Loucy (cell line): ENCODE data around the gene EXOC2.

ENCODE experiments used
- H2AFZ ChIP-seq: fragments of 200-600 bp; sonication (generic); 2 replicates; pipeline ENCODE4 v1.6.0; 2016; ENCODE audit warnings: antibody characterized with exemption, mild to moderate bottlenecking, low read length, moderate library complexity
- H3F3A ChIP-seq: fragments of 200-600 bp; 2 replicates; pipeline ENCODE4 v1.6.0; 2016; ENCODE audit warnings: antibody characterized with exemption, low read depth, mild to moderate bottlenecking
- H3K27me3 ChIP-seq: fragments of 200-600 bp; sonication (generic); 2 replicates; pipeline ENCODE4 v1.6.1; 2014; ENCODE audit warnings: low read length, mild to moderate bottlenecking; ENCODE audit not compliant: insufficient read depth, poor library complexity, severe bottlenecking
- H3K36me3 ChIP-seq: fragments of 200-600 bp; sonication (generic); 2 replicates; pipeline ENCODE4 v1.6.1; 2016; ENCODE audit warnings: low read length; ENCODE audit not compliant: insufficient read depth
- H3K4me1 ChIP-seq: fragments of 200-600 bp; sonication (generic); 2 replicates; pipeline ENCODE4 v1.5.1; 2014; ENCODE audit warnings: low read length, mild to moderate bottlenecking; ENCODE audit not compliant: insufficient read depth, poor library complexity, severe bottlenecking
- H3K4me2 ChIP-seq: fragments of 200-600 bp; sonication (generic); 2 replicates; pipeline ENCODE4 v1.6.0; 2014; ENCODE audit warnings: antibody characterized with exemption, low read length, low read depth, mild to moderate bottlenecking; ENCODE audit not compliant: poor library complexity, severe bottlenecking
- H3K4me3 ChIP-seq: fragments of 200-600 bp; sonication (generic); 2 replicates; pipeline ENCODE4 v1.5.1; 2014; ENCODE audit warnings: low read length, mild to moderate bottlenecking, mixed read lengths; ENCODE audit not compliant: poor library complexity, severe bottlenecking
- H3K79me2 ChIP-seq: fragments of 200-600 bp; sonication (generic); 2 replicates; pipeline ENCODE4 v1.6.1; 2014; ENCODE audit warnings: low read length; ENCODE audit not compliant: insufficient read depth
- H3K9ac ChIP-seq: fragments of 200-600 bp; sonication (generic); 2 replicates; pipeline ENCODE4 v1.6.0; 2014; ENCODE audit warnings: mild to moderate bottlenecking, low read depth, low read length, moderate library complexity; ENCODE audit not compliant: poor library complexity, severe bottlenecking
- H3K9me2 ChIP-seq: fragments of 200-600 bp; sonication (generic); replicated peaks from 2 replicates; pipeline ENCODE4 v1.6.1; 2016; ENCODE audit warnings: low read depth, low read length, mixed read lengths
- H3K9me3 ChIP-seq: fragments of 200-600 bp; sonication (generic); 2 replicates; pipeline ENCODE4 v1.6.1; 2014; ENCODE audit warnings: mild to moderate bottlenecking, antibody characterized with exemption, low read length, low read depth; ENCODE audit not compliant: insufficient read depth
- H4K20me1 ChIP-seq: fragments of 200-600 bp; sonication (generic); 2 replicates; pipeline ENCODE4 v1.6.0; 2014; ENCODE audit warnings: antibody characterized with exemption, low read length, mild to moderate bottlenecking; ENCODE audit not compliant: insufficient read depth, poor library complexity, severe bottlenecking
- CTCF ChIP-seq: fragments of 200-600 bp; sonication (generic); conservative IDR thresholded peaks from 2 replicates; pipeline ENCODE4 v1.5.1; 2014; ENCODE audit warnings: mild to moderate bottlenecking, antibody characterized with exemption, low read length
- EZH2phosphoT487 ChIP-seq: fragments of 200-600 bp; IDR thresholded peaks from 2 replicates; pipeline ENCODE4 v1.6.1; 2018; ENCODE audit warnings: antibody characterized with exemption, mild to moderate bottlenecking, moderate library complexity, borderline replicate concordance

The EXOC2 gene

GRCh38 chr6:453152-453551 lies 239.8 kb downstream of the EXOC2 start:
- no peak overlapping the region for H2AFZ ChIP-seq
- H3K9ac ChIP-seq = no peak overlapping the region
- H3K4me1 ChIP-seq = no peaks in the 10 kb centered on the region
- H3K79me2 ChIP-seq = no peaks in the 10 kb centered on the region
- H4K20me1 ChIP-seq = no peaks in the 10 kb centered on the region
- H3K9me2 ChIP-seq = no peaks in the 10 kb centered on the region
- no peaks in the 10 kb centered on the region for H3K36me3 ChIP-seq
- H3K4me3 ChIP-seq = no peak overlapping the region
- no peak overlapping the region for H3K4me2 ChIP-seq
- no peak for TF ChIP-seq CTCF
- no peak for TF ChIP-seq EZH2phosphoT487
- H3F3A ChIP-seq = no peaks in the 10 kb centered on the region
- H3K27me3 ChIP-seq = no peaks in the 10 kb centered on the region
- H3K9me3 ChIP-seq = peaks cover 7% of the 10 kb centered on the region; the same call in 1 of the 2 replicates

DNA sequence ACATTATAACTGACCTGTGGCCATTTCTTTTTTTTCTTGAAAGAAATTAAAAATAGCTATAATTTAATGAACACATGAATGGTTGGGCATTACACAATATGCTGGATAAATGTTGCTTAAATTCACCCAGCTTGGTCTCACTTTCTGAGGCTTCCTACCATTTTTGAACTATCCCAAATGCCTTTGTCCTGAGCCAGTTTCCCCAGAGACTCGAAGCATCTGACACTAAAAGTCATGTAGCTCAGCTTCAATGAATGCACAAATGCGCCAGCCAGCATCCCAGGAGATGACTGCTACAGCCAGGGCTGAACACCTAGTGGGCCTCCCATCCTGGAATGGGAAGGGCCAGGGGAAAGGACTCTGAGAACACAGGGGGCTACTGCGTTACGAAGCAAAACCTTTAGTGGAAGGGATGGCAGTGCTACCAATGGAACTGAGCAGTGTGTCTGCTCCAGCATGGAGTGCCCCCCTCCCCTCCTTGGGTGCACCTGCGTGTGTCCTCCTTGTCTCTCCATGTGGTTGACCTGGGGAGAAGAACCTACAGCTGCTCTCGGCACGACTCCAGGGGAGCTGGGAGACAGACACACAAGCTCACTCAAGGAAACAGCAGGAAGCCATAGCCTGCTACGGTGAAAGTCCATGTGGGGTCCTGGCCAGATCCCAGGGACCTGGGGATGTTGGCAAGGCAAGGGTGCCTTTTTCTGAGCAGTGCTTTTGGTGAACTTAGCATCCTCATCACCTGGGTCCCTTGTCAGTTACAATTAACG lies 240.5 kb downstream of the EXOC2 start:
- Histone ChIP-seq H3K27me3 (no peaks in the 10 kb centered on the region), H2AFZ (no peak overlapping the region)

GRCh38 chr6:451847-452246 lies 241.1 kb downstream of the EXOC2 start:
- Histone ChIP-seq H3K4me3 (no peak overlapping the region), H4K20me1 (no peaks in the 10 kb centered on the region), H3K27me3 (no peaks in the 10 kb centered on the region)

More for the DNA sequence above, 240.5 kb downstream of the EXOC2 start:
- Histone ChIP-seq H4K20me1 (no peaks in the 10 kb centered on the region), H3K79me2 (no peaks in the 10 kb centered on the region), H3K9ac (no peak overlapping the region), H3K4me3 (no peak overlapping the region), H3K4me1 (no peaks in the 10 kb centered on the region), H3K36me3 (no peaks in the 10 kb centered on the region), H3F3A (no peaks in the 10 kb centered on the region), H3K9me2 (no peaks in the 10 kb centered on the region), H3K4me2 (no peak overlapping the region), H3K9me3 (peaks cover 6% of the 10 kb centered on the region; the same call in 1 of the 2 replicates)
- TF ChIP-seq EZH2phosphoT487 (no peak), CTCF (no peak)

More at GRCh38 chr6:451847-452246, 241.1 kb downstream of the EXOC2 start:
- no peak for TF ChIP-seq CTCF
- TF ChIP-seq EZH2phosphoT487 = no peak
- Histone ChIP-seq H2AFZ (no peak overlapping the region), H3K4me2 (no peak overlapping the region), H3K36me3 (no peaks in the 10 kb centered on the region), H3K9me2 (no peaks in the 10 kb centered on the region), H3K79me2 (no peaks in the 10 kb centered on the region), H3K9me3 (no peaks in the 10 kb centered on the region), H3K4me1 (peaks cover 2% of the 10 kb centered on the region), H3F3A (no peaks in the 10 kb centered on the region), H3K9ac (no peak overlapping the region)
